ENCODE data around the gene DNTT.

The DNTT gene

GRCh38 chr10:96280859-96281258, 23.4 kb upstream of the DNTT start:
- H3K36me3 Mint-ChIP-seq (ENCODE audit: low read depth): no peaks in the 10 kb centered on the region
- no peaks in the 10 kb centered on the region for H3K9me3 Mint-ChIP-seq
- no peak overlapping the region for H3K27ac Mint-ChIP-seq
- H3K27me3 Mint-ChIP-seq (ENCODE audit: low read depth): no peaks in the 10 kb centered on the region
- H3K4me3 Mint-ChIP-seq: no peak overlapping the region
- no peaks in the 10 kb centered on the region for H3K4me1 Mint-ChIP-seq
- TF ChIP-seq, protein P1, sequence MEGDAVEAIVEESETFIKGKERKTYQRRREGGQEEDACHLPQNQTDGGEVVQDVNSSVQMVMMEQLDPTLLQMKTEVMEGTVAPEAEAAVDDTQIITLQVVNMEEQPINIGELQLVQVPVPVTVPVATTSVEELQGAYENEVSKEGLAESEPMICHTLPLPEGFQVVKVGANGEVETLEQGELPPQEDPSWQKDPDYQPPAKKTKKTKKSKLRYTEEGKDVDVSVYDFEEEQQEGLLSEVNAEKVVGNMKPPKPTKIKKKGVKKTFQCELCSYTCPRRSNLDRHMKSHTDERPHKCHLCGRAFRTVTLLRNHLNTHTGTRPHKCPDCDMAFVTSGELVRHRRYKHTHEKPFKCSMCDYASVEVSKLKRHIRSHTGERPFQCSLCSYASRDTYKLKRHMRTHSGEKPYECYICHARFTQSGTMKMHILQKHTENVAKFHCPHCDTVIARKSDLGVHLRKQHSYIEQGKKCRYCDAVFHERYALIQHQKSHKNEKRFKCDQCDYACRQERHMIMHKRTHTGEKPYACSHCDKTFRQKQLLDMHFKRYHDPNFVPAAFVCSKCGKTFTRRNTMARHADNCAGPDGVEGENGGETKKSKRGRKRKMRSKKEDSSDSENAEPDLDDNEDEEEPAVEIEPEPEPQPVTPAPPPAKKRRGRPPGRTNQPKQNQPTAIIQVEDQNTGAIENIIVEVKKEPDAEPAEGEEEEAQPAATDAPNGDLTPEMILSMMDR (IDR thresholded peaks at IDR 0.05; ENCODE audit: unreplicated experiment in 3 of 3): no peak

DNA sequence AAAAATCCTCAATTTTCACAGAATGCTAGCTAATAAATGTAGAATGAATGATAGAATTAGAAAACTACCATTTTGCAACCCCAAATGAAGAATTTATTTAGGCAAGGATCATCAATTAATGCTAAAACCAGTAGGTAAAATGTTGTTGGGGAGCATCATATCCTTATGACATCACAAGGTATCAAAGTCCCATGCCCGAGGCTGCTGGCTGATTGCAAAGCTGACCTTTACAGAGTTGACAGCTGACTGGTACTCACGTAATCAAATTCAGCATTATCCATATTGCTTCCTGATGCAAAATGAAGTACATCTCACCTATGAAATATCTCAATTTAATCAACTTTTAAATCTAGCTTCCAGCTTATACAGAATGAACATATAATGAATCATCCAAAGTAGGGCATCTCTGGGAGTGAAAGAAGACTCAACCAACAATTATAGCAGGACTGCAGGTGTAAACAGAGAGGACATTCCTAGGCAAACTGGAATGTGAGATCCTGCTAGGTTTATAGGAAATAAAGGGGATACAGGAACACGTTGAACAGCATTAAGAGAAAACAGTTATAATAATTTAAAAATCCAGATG, 22.7 kb upstream of the DNTT start:
- Mint-ChIP-seq H3K4me3 (no peak overlapping the region), H3K27ac (no peak overlapping the region), H3K9me3 (no peaks in the 10 kb centered on the region), H3K36me3 (ENCODE audit: low read depth) (no peaks in the 10 kb centered on the region), H3K4me1 (no peaks in the 10 kb centered on the region), H3K27me3 (ENCODE audit: low read depth) (no peaks in the 10 kb centered on the region)
- TF ChIP-seq, protein P1 (IDR thresholded peaks at IDR 0.05; ENCODE audit: unreplicated experiment in 3 of 3): no peak

DNA sequence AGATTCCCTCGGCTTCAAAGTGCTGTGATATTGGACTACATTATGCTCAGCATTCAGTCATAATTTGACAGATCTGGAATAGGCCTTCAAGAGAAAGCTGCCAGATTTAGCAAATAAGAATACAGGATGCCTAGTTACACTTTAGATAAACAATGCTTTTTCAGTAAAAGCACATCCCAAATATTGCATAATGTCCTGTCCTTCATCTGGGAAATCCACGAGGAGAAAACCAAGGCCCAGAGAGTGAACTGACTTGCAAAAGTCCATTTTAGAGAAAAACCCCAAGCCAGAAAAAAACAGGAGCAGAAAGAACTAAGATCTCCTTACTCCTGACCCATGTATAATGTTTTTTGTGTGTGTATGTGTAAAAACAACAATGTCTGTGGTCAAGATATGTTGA, 20.9 kb upstream of the DNTT start:
- Mint-ChIP-seq H3K27ac (peak overlapping the region; percentile 15 to 57 (median 56)), H3K27me3 (ENCODE audit: low read depth) (no peaks in the 10 kb centered on the region), H3K4me1 (peaks cover 14% of the 10 kb centered on the region), H3K9me3 (no peaks in the 10 kb centered on the region), H3K36me3 (ENCODE audit: low read depth) (no peaks in the 10 kb centered on the region), H3K4me3 (no peak overlapping the region)
- TF ChIP-seq, protein P1 (IDR thresholded peaks at IDR 0.05; ENCODE audit: unreplicated experiment in 3 of 3): no peak

- TF ChIP-seq, protein P1 (IDR thresholded peaks at IDR 0.05; ENCODE audit: unreplicated experiment in 3 of 3): no peak
- Mint-ChIP-seq H3K4me1 (peaks cover 16% of the 10 kb centered on the region), H3K4me3 (no peak overlapping the region), H3K36me3 (ENCODE audit: low read depth) (no peaks in the 10 kb centered on the region), H3K27me3 (ENCODE audit: low read depth) (no peaks in the 10 kb centered on the region), H3K9me3 (no peaks in the 10 kb centered on the region), H3K27ac (peak overlapping the region in 2 of 3 experiments; percentile 56 to 57)
These were observed 20.5 kb upstream of the DNTT start for GRCh38 chr10:96283756-96284155.

DNA sequence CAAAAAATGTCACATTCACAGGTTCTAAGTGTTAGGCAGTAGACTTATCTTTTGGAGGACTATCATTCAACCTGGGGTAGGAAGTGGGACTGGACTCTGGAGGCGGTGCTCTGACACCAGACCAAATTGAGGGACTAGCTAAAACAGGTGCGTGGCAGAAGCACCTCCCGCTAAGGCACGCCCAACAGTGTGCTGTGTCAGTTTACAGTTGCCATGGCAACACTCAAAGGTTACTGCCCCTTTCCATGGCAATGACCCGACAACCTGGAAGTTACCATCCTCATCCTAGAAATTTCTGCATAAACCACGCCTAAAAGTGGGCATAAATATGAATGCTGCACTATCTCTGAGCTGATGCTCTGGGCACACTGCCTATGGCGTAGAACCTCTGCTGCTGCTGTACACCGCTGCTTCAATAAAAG, 18.9 kb upstream of the DNTT start:
- no peak overlapping the region for H3K4me3 Mint-ChIP-seq
- H3K27me3 Mint-ChIP-seq (ENCODE audit: low read depth): peaks cover 1% of the 10 kb centered on the region
- H3K9me3 Mint-ChIP-seq: no peaks in the 10 kb centered on the region
- no peaks in the 10 kb centered on the region for H3K36me3 Mint-ChIP-seq (ENCODE audit: low read depth)
- peaks cover 18% of the 10 kb centered on the region for H3K4me1 Mint-ChIP-seq
- TF ChIP-seq, protein P1 (IDR thresholded peaks at IDR 0.05; ENCODE audit: unreplicated experiment in 3 of 3): no peak
- H3K27ac Mint-ChIP-seq: peak overlapping the region in 2 of 3 experiments; percentile 41 to 84

All from nephron (organoid).